HL-60 (cell line): ENCODE measurements around the gene FHAD1.

Source experiments
- POLR2AphosphoS5 ChIP-seq: IDR thresholded peaks from 2 replicates; pipeline ENCODE4 v1.6.1; 2012; ENCODE audit warnings: low read depth
- TF ChIP-seq, protein P1 (sequence below): IDR thresholded peaks from one replicate; pipeline ENCODE4 v1.5.1; 2011; ENCODE audit warnings: low read length, control low read depth, inconsistent platforms; ENCODE audit not compliant: insufficient read depth

DNA sequence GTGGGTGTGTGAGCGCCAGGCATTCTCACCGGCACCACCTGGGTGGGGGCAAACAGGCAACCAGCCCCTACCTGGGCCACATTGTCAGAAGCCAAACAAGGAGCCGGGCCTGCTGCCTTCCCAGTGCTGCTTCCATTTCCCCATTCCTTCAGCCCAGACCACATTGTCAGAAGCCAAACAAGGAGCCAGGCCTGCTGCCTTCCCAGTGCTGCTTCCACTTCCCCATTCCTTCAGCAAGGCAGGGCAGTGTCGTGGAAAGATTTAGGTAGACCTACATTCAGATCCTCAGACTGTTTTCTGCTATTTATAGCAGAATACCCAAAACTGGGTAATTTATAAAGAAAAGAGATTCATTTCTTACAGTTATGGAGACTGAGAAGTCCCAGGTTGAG, 115.7 kb downstream of the FHAD1 start:
- TF ChIP-seq, protein P1, sequence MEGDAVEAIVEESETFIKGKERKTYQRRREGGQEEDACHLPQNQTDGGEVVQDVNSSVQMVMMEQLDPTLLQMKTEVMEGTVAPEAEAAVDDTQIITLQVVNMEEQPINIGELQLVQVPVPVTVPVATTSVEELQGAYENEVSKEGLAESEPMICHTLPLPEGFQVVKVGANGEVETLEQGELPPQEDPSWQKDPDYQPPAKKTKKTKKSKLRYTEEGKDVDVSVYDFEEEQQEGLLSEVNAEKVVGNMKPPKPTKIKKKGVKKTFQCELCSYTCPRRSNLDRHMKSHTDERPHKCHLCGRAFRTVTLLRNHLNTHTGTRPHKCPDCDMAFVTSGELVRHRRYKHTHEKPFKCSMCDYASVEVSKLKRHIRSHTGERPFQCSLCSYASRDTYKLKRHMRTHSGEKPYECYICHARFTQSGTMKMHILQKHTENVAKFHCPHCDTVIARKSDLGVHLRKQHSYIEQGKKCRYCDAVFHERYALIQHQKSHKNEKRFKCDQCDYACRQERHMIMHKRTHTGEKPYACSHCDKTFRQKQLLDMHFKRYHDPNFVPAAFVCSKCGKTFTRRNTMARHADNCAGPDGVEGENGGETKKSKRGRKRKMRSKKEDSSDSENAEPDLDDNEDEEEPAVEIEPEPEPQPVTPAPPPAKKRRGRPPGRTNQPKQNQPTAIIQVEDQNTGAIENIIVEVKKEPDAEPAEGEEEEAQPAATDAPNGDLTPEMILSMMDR: no peak
- no peak for TF ChIP-seq POLR2AphosphoS5
